Fibroblast of skin of right biceps (primary cell): ENCODE data around the gene CRB2.

Experiments
- DNase-seq: peaks from one replicate; pipeline ENCODE4 v3.0.0-alpha.2; 2013

CRB2 gene

GRCh38 chr9:123408313-123409262 is 52.6 kb downstream of the CRB2 start:
- no peak for DNase-seq

- no peak for DNase-seq
Observed at GRCh38 chr9:123410281-123410910, 54.4 kb downstream of the CRB2 start.

GRCh38 chr9:123411191-123411590 is 55.2 kb downstream of the CRB2 start:
- DNase-seq, result no peak

- DNase-seq, result no peak
Observed at GRCh38 chr9:123411636-123412035, 55.6 kb downstream of the CRB2 start.

DNA sequence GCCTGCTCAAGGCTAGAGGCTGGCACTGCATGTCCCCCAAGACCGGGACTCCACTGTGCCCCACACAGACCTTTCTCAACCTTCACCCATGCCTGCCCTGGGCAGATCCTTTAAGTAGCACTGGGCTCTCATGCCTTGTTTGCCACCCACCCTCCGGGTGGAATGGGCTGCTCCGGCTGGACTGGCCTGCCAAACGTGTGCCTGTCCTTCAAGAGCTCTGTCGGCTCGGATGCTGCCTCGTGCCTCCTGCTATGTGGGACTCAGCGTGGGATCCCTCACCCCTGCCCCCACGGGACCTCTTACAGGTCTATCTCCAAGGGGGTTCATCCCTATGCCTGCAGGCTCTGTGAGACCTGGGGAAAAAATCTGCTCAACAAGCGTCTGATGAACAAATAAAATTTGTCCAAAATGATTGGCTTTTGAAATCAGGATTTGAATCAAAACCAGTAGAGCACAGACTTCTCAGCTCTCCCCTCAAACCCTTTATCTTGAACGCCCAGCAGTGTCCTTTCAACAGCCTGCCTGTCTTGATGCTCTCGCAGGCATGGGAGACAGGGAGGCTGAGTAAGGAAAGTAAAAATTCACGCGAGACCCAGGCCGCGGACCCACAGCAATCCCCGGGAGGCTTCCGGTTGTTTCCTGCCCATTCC is 56.3 kb downstream of the CRB2 start:
- DNase-seq, result no peak

- DNase-seq, result no peak
Observed at GRCh38 chr9:123414204-123414603, 58.2 kb downstream of the CRB2 start.

GRCh38 chr9:123414936-123415930 is 59.2 kb downstream of the CRB2 start:
- DNase-seq, result no peak

GRCh38 chr9:123416176-123416575 is 60.2 kb downstream of the CRB2 start:
- DNase-seq, result no peak

DNA sequence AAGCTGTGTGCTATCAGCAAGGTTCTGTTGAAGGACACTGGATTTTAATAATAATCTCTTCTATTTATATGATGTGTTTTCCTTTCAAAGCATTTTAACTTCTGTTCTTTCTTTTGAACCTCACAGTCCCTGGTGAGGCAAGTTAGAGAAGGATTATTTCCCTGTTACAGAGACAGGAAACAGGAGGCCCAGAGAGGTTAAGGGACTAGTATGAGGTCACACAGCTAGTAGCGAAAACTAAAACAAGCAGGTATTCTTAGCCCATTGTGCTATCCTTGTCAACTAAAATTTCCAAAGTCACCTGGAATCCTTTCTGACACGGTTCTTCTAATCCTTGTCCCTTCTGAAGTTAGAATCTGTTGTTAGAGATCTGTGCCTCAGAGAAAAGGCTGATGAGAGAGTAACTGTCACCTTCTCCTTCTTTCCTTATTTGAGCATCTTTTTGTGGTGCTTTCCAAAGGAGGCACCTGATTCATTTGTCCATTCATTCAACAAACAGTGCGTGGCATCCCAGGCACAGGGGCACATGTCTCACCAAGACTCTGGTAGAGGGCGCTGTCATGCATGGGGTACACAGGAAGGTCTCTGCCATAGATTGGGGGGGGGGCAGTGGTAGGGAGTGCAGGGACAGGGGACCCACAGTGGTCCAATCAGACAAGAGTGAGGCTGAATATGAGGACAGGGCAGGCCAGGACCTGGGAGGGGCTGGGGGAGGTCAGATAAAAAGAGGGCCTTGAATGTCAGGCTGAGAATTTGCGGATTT is 61.5 kb downstream of the CRB2 start:
- no peak for DNase-seq

DNA sequence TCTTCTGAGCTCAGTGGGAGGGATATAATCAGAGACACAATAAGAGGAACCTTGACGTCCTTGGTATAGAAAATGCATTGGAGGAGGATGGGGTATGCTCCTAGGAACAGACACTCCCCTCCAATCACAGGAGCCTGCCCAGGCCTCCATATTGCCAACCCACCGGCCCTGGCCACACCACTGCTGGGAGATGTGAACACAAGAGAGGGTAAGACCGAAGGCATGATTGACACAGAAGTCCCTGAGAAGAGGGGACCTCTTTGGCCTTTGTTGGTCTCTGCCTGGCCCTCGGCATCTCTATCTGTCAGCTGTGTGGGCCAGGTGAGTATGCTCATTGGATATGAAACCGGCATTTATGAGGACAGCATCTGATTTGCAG is 62.0 kb downstream of the CRB2 start:
- DNase-seq, result no peak

- no peak for DNase-seq
Observed at GRCh38 chr9:123418506-123418905, 62.5 kb downstream of the CRB2 start.

DNA sequence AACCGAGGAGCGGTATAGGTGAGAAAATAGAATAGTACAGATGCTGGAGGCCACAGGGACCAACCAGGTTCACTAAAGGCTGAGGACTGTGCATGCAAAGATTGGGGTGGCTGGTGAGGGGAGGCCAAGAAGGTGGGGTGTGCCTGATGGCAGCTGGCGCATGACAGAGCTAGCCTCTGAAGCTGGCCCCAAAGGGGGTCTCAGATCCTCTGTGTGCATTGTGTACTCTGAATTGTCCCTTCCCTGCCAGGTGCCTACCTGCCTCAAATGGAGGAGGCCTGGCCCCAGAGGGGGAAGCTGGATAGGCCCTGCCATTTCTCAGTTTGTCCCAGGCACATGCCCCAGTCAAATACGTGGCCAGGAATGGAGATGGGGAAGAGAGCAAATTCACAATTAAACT is 63.1 kb downstream of the CRB2 start:
- no peak for DNase-seq

DNA sequence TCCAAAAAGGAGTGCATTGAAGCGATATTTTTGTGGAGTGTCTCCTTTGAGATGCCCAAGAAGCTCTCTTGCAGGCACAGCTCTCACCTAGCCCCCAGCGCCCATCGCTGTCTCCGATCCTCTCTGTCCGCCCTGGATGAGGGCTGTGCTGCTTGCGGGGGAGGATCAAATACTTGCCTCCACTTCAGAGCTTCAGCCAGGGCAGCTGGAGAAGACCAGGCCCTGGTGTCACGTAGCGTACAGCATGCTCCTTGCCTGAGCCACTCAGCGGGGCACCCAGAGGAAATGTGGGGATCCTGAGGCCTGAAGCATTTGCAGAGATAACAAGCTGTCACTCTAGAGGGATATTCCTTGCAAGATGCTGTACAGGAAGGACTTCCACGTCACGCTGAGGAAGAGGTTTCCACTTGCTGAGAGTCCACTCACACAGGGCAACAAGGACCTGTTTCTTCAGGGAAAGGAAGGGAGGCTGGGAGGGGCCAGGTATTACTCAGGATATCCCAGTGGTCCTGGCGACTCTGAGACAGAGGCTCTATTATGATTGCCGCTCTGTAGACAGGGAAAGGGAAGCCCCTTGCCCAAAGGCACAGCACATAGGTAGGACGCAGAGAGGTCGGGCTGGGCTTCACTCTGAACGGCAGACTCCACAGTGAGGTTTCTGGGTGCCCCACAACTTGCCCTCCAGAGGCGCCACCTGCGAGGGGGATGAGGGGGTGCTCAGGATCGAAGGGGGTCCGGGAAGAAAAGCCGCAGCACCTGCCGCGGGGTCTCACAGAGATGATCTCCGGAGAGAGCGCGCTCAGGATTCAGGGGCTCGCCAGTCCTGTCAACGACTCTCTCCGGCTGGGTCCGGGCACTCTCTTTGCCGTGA is 64.0 kb downstream of the CRB2 start:
- DNase-seq, result no peak

DNA sequence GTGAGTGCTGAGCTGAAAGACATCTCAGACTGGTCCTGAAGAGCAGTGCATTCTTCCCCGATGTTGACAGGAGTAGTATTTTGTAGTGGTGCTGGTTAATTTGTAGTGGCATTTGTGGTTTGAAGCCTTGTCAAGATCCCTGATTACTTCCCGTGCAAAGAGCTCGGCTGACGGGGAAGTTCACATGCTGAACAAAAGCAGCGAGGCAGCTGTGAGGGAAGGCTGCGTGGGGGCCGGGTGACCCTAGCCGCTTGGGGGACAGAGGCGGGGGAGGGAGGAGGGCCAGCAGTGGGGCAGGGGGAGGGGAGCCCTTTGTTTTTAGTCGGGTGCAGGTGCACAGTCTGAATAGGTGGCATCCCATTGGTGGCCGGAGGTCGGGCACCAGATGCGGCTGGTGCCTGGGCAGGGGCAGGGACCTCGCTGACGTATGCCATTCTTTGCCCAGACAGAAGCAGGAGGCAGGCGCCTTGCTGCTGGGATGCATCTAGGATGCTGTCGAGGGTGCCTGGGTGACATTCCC is 64.7 kb downstream of the CRB2 start:
- no peak for DNase-seq

GRCh38 chr9:123421186-123421585 is 65.2 kb downstream of the CRB2 start:
- no peak for DNase-seq

DNA sequence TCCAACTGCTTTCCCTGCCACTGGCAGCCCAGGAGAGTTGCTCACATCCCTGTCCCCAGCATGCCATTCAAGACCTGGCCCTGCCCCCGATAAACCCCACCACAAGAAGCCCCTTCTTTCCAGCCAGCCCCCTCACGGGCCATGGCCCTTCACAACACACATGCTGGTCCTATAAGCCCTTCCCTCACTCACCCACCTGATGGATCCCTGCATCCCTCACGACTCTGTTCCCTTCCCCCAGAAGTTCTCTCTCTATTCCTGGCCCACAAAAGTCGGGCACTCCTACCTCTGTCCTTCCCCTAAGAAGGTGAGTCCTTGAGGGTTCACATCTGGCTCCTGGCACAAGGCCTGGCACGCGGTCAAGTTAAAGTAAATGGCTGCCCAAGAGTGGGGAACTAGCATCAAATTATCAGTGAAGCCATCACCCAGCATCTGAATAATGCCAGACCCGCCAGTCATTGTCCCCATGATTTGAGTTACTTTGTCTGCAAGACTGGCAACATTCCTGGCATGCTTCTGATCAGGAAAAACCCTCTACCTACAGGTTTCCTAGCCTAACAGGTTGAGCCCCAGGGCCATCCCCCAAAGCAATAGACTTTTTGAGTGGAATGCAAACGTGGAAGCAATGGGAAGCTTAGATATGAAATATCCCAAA is 65.9 kb downstream of the CRB2 start:
- DNase-seq, result no peak

- no peak for DNase-seq
Observed at GRCh38 chr9:123422635-123423310, 66.8 kb downstream of the CRB2 start.

GRCh38 chr9:123423311-123423640 is 67.3 kb downstream of the CRB2 start:
- no peak for DNase-seq

DNA sequence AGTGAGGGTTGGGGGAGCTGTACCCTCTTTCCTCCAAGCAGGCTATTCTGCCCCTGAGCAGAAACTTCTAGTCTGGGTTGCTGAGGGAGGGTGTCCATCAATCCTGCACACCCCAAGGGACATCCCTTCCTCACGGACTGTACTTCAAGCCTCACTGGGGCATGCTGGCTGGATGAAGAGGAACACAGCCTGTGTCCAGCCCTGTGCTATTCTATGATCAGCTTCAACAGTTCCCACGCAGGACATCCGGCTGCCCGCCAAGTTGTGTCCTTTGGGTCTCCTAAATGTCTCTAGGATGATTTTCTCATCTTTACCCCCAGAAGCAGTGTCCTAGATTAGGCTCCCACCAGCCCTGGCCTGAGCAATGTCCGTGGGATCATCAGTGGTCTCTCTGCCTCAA is 68.1 kb downstream of the CRB2 start:
- no peak for DNase-seq
